Trophoblast cell (in vitro differentiated cells and primary cell): ENCODE data around the gene PTPRN2.

Experiments
- DNase-seq, 2 donors: peaks; one replicate each; pipeline ENCODE4 v3.0.0-alpha.2; 2016
- H2AFZ ChIP-seq: 2 replicates; pipeline ENCODE4 v1.6.1; 2013; ENCODE audit warnings: low read length, moderate library complexity, mild to moderate bottlenecking; ENCODE audit not compliant: insufficient read depth, poor library complexity
- H2AK5ac ChIP-seq: 2 replicates; pipeline ENCODE4 v1.6.1; 2013; ENCODE audit warnings: mild to moderate bottlenecking, low read length
- H2BK120ac ChIP-seq: 2 replicates; pipeline ENCODE4 v1.6.1; 2013; ENCODE audit warnings: low read length, mild to moderate bottlenecking, moderate library complexity; ENCODE audit not compliant: insufficient read depth, poor library complexity
- H2BK12ac ChIP-seq: 2 replicates; pipeline ENCODE4 v1.6.1; 2013; ENCODE audit warnings: mild to moderate bottlenecking, low read length, moderate library complexity
- H2BK5ac ChIP-seq: 2 replicates; pipeline ENCODE4 v1.6.1; 2013; ENCODE audit warnings: low read length, low read depth, moderate library complexity, mild to moderate bottlenecking; ENCODE audit not compliant: poor library complexity
- H3K14ac ChIP-seq: 2 replicates; pipeline ENCODE4 v1.6.1; 2013; ENCODE audit warnings: mild to moderate bottlenecking, low read length
- H3K18ac ChIP-seq: 2 replicates; pipeline ENCODE4 v1.6.1; 2013; ENCODE audit warnings: mild to moderate bottlenecking, low read length
- H3K23ac ChIP-seq: 2 replicates; pipeline ENCODE4 v1.6.1; 2013; ENCODE audit warnings: low read length
- H3K27ac ChIP-seq: 2 replicates; pipeline ENCODE4 v1.5.1; 2013; ENCODE audit warnings: low read depth, mild to moderate bottlenecking, inconsistent platforms, low read length, moderate library complexity
- H3K27me3 ChIP-seq: 2 replicates; pipeline ENCODE4 v1.6.1; 2013; ENCODE audit warnings: inconsistent platforms, mild to moderate bottlenecking, low read length, moderate library complexity; ENCODE audit not compliant: insufficient read depth
- H3K36me3 ChIP-seq, 2 experiments: 1 replicate in 1 of 2; 2 replicates in 1 of 2; pipeline ENCODE4 v1.6.1; 2013; ENCODE audit warnings: low read length in 2 of 2, mild to moderate bottlenecking in 2 of 2, moderate library complexity in 1 of 2; ENCODE audit not compliant: insufficient read depth in 2 of 2, control insufficient read depth in 1 of 2
- H3K4ac ChIP-seq: 2 replicates; pipeline ENCODE4 v1.6.1; 2013; ENCODE audit warnings: low read depth, mild to moderate bottlenecking, low read length, moderate library complexity
- H3K4me1 ChIP-seq, 2 experiments: 1 replicate in 1 of 2; 2 replicates in 1 of 2; pipeline ENCODE4 v1.6.1; 2013; ENCODE audit warnings: low read length in 2 of 2, mild to moderate bottlenecking in 2 of 2, moderate library complexity in 1 of 2; ENCODE audit not compliant: insufficient read depth in 2 of 2, control insufficient read depth in 1 of 2
- H3K4me2 ChIP-seq: 2 replicates; pipeline ENCODE4 v1.6.1; 2013; ENCODE audit warnings: inconsistent platforms, mild to moderate bottlenecking, low read length, moderate library complexity
- H3K4me3 ChIP-seq: 2 replicates; pipeline ENCODE4 v1.5.1; 2013; ENCODE audit warnings: mild to moderate bottlenecking, low read depth, low read length, inconsistent platforms
- H3K79me1 ChIP-seq: one replicate; pipeline ENCODE4 v1.6.1; 2013; ENCODE audit warnings: low read length
- H3K79me2 ChIP-seq: 2 replicates; pipeline ENCODE4 v1.6.1; 2013; ENCODE audit warnings: low read length, mild to moderate bottlenecking; ENCODE audit not compliant: control insufficient read depth, insufficient read depth, poor library complexity
- H3K9ac ChIP-seq: 2 replicates; pipeline ENCODE4 v1.6.1; 2013; ENCODE audit warnings: mild to moderate bottlenecking, low read length
- H3K9me3 ChIP-seq: 2 replicates; pipeline ENCODE4 v1.6.1; 2013; ENCODE audit warnings: low read depth, mild to moderate bottlenecking, control low read depth, inconsistent platforms, low read length; ENCODE audit not compliant: insufficient read depth
- H4K12ac ChIP-seq: 2 replicates; pipeline ENCODE4 v1.6.1; 2013; ENCODE audit warnings: low read depth, mild to moderate bottlenecking, low read length, moderate library complexity
- H4K8ac ChIP-seq: 2 replicates; pipeline ENCODE4 v1.6.1; 2013; ENCODE audit warnings: low read depth, mild to moderate bottlenecking, low read length, moderate library complexity
- H4K91ac ChIP-seq: one replicate; pipeline ENCODE4 v1.6.1; 2013; ENCODE audit warnings: low read depth, mild to moderate bottlenecking, low read length, moderate library complexity
- WGBS: extraction: QIAGEN DNeasy Blood & Tissue Kit; methylation state at CpG from one replicate; pipeline ENCODE4 v1.1.7; 2013; ENCODE audit warnings: missing lambda C conversion rate; ENCODE audit not compliant: insufficient read length, insufficient coverage; ENCODE audit errors: extremely low coverage; 5-methylcytosine and 5-hydroxymethylcytosine counted together

Gene PTPRN2

GRCh38 chr7:158301207-158301606, 286.4 kb downstream of the PTPRN2 start:
- H3K4ac ChIP-seq = no peak overlapping the region
- H3K4me3 ChIP-seq = no peak overlapping the region
- WGBS = no CpG with 5 or more reads among the region's 10 CpGs

DNA sequence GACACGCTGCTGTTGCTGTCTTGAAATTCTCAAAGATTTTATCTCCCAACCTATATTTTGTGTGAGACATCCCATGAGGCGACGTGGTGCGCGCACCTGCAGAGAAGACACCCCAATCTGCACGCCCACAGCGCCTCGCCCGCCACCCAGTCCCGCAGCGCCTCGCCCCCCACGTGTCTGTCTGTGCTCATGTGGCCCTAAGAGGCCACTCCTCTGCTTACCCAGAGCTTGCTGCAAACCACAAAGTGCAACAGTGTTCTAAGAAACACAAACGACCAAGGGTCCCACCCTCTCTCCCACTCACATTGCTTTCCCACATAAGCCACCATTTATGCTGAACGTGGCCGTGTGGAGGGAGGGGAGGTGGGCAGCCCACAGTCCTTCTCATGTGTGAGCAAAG, 287.2 kb downstream of the PTPRN2 start:
- H3K4ac ChIP-seq = no peak overlapping the region
- no peaks in the 10 kb centered on the region for H3K36me3 ChIP-seq
- H2AFZ ChIP-seq = no peak overlapping the region
- H3K4me3 ChIP-seq = no peak overlapping the region
- no peak overlapping the region for H4K8ac ChIP-seq
- H3K4me2 ChIP-seq = no peak overlapping the region
- no peak overlapping the region for H3K27ac ChIP-seq
- no peak overlapping the region for H4K91ac ChIP-seq
- no peak overlapping the region for H3K23ac ChIP-seq
- no peak overlapping the region for H2BK5ac ChIP-seq
- H3K9me3 ChIP-seq = peaks cover 21% of the 10 kb centered on the region
- H3K14ac ChIP-seq = no peak overlapping the region
- H3K79me2 ChIP-seq = no peaks in the 10 kb centered on the region
- H3K18ac ChIP-seq = no peak overlapping the region
- no peak overlapping the region for H3K9ac ChIP-seq
- H2BK120ac ChIP-seq = no peak overlapping the region
- no peak overlapping the region for H2BK12ac ChIP-seq
- H3K27me3 ChIP-seq = no peaks in the 10 kb centered on the region
- no peaks in the 10 kb centered on the region for H3K79me1 ChIP-seq
- no peak for DNase-seq
- H3K4me1 ChIP-seq = no peaks in the 10 kb centered on the region
- H4K12ac ChIP-seq = no peak overlapping the region
- WGBS = no CpG with 5 or more reads among the region's 16 CpGs
- H2AK5ac ChIP-seq = no peak overlapping the region

More at GRCh38 chr7:158301207-158301606, 286.4 kb downstream of the PTPRN2 start:
- Histone ChIP-seq H3K79me2 (no peaks in the 10 kb centered on the region), H2BK12ac (no peak overlapping the region), H3K9me3 (peaks cover 18% of the 10 kb centered on the region), H2AK5ac (no peak overlapping the region), H2BK5ac (no peak overlapping the region), H3K18ac (no peak overlapping the region), H3K23ac (no peak overlapping the region), H3K4me2 (no peak overlapping the region), H4K91ac (no peak overlapping the region), H3K27me3 (no peaks in the 10 kb centered on the region), H3K9ac (no peak overlapping the region), H2BK120ac (no peak overlapping the region), H4K8ac (no peak overlapping the region), H2AFZ (no peak overlapping the region), H4K12ac (no peak overlapping the region), H3K14ac (no peak overlapping the region), H3K79me1 (no peaks in the 10 kb centered on the region), H3K36me3 (no peaks in the 10 kb centered on the region), H3K4me1 (no peaks in the 10 kb centered on the region), H3K27ac (no peak overlapping the region)
- no peak for DNase-seq

DNA sequence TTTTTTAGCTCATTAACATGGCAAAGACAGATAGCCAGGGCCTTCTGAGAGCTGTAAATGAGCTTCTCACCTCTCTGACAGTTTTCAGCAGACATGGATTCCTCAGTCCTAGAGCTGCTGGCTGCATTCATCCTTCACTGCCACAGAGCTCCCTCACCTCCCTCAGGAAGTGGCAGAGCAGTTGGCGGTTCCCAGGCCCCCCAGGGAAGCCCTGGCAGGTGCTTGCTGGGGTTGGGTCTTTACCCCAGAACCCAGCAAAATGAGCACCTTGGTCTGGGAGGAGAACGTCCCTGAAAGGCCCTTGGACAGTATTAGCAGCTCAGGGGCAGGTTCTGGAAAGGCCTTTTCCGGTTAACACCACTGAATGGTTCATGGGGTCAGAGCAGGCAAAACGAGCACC, 288.0 kb downstream of the PTPRN2 start:
- H2BK120ac ChIP-seq = no peak overlapping the region
- no CpG with 5 or more reads among the region's 4 CpGs for WGBS
- H3K4ac ChIP-seq = no peak overlapping the region
- no peak overlapping the region for H3K27ac ChIP-seq
- no peak overlapping the region for H3K18ac ChIP-seq
- H3K9me3 ChIP-seq = peaks cover 23% of the 10 kb centered on the region
- H3K4me3 ChIP-seq = no peak overlapping the region
- H3K14ac ChIP-seq = no peak overlapping the region
- DNase-seq = no peak
- H3K23ac ChIP-seq = no peak overlapping the region
- no peak overlapping the region for H3K9ac ChIP-seq
- no peak overlapping the region for H2AFZ ChIP-seq
- no peak overlapping the region for H4K8ac ChIP-seq
- no peaks in the 10 kb centered on the region for H3K79me1 ChIP-seq
- no peak overlapping the region for H4K91ac ChIP-seq
- H2BK12ac ChIP-seq = no peak overlapping the region
- no peaks in the 10 kb centered on the region for H3K27me3 ChIP-seq
- H4K12ac ChIP-seq = no peak overlapping the region
- H3K4me2 ChIP-seq = no peak overlapping the region
- H3K79me2 ChIP-seq = no peaks in the 10 kb centered on the region
- no peaks in the 10 kb centered on the region for H3K4me1 ChIP-seq
- no peak overlapping the region for H2BK5ac ChIP-seq
- H3K36me3 ChIP-seq = no peaks in the 10 kb centered on the region
- no peak overlapping the region for H2AK5ac ChIP-seq

GRCh38 chr7:158296798-158297104, 290.9 kb downstream of the PTPRN2 start:
- no peak overlapping the region for H2BK120ac ChIP-seq
- H3K36me3 ChIP-seq = no peaks in the 10 kb centered on the region
- H4K12ac ChIP-seq = no peak overlapping the region
- no peaks in the 10 kb centered on the region for H3K79me1 ChIP-seq
- H3K14ac ChIP-seq = no peak overlapping the region
- no peaks in the 10 kb centered on the region for H3K27me3 ChIP-seq
- H2BK12ac ChIP-seq = no peak overlapping the region
- H3K4me1 ChIP-seq = no peaks in the 10 kb centered on the region
- H3K4me2 ChIP-seq = no peak overlapping the region
- peaks cover 24% of the 10 kb centered on the region for H3K9me3 ChIP-seq
- WGBS = no CpG with 5 or more reads among the region's 7 CpGs
- H3K9ac ChIP-seq = no peak overlapping the region
- H2BK5ac ChIP-seq = no peak overlapping the region
- no peak overlapping the region for H3K4me3 ChIP-seq
- no peak overlapping the region for H3K23ac ChIP-seq
- no peak overlapping the region for H3K4ac ChIP-seq
- H2AFZ ChIP-seq = no peak overlapping the region
- DNase-seq = no peak
- H2AK5ac ChIP-seq = no peak overlapping the region
- no peaks in the 10 kb centered on the region for H3K79me2 ChIP-seq
- H3K18ac ChIP-seq = no peak overlapping the region
- H3K27ac ChIP-seq = no peak overlapping the region
- H4K8ac ChIP-seq = no peak overlapping the region
- no peak overlapping the region for H4K91ac ChIP-seq
